Astrocyte of the spinal cord (primary cell): ENCODE results near the gene TMEM120B.
"Not testable (repeated sequence)": the region's sequence is repeated elsewhere in the genome, so short reads cannot be mapped to it uniquely, and the experiment has no call there.

Experiments
- DNase-seq: peaks from one replicate; pipeline ENCODE4 v3.0.0; 2011; ENCODE audit warnings: low read depth, low spot score
- H3K4me3 ChIP-seq: 2 replicates; pipeline ENCODE4 v1.5.1; 2011; ENCODE audit warnings: low read depth, mild to moderate bottlenecking, low read length, moderate library complexity
- in situ Hi-C: cut with HindIII; loops from 2 replicates; pipeline ENCODE4 v1.10.0; 2017; ENCODE audit warnings: low sequenced_read_pairs
- TF ChIP-seq, protein P1 (sequence below): IDR thresholded peaks from 2 replicates; pipeline ENCODE4 v1.5.1; 2012; ENCODE audit warnings: low read depth, mild to moderate bottlenecking, low read length, inconsistent platforms

TMEM120B gene

DNA sequence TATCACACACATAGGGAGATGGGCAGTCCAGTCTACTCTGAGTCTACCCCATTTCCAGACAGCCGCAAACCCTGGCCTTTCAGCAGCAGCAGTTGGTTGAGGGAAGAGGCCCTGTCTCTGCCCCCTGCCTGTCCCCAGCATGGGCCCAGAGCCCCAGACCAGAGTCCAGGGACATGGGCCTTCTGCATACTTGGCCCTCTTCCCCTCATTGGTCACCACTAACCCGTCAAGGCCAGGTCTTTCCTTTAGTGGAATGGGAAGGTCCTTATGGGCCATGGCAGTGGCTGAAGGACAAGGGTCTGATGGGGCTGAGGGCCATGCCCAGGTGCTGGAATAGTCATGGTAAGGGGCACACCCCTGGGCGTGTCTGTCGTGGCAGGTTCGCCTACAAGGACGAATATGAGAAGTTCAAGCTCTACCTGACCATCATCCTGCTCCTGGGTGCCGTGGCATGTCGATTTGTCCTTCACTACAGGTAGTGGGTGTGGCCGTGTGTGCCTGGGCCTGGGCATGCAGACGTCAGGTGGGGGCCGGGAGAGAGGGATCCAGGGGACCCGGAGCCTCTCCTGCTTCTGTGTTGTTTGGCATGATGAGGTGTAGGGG lies 39.3 kb downstream of the TMEM120B start:
- in situ Hi-C loops, result no loop called here
- no peak for DNase-seq
- TF ChIP-seq, protein P1, sequence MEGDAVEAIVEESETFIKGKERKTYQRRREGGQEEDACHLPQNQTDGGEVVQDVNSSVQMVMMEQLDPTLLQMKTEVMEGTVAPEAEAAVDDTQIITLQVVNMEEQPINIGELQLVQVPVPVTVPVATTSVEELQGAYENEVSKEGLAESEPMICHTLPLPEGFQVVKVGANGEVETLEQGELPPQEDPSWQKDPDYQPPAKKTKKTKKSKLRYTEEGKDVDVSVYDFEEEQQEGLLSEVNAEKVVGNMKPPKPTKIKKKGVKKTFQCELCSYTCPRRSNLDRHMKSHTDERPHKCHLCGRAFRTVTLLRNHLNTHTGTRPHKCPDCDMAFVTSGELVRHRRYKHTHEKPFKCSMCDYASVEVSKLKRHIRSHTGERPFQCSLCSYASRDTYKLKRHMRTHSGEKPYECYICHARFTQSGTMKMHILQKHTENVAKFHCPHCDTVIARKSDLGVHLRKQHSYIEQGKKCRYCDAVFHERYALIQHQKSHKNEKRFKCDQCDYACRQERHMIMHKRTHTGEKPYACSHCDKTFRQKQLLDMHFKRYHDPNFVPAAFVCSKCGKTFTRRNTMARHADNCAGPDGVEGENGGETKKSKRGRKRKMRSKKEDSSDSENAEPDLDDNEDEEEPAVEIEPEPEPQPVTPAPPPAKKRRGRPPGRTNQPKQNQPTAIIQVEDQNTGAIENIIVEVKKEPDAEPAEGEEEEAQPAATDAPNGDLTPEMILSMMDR, result no peak
- H3K4me3 ChIP-seq, result no peak overlapping the region

DNA sequence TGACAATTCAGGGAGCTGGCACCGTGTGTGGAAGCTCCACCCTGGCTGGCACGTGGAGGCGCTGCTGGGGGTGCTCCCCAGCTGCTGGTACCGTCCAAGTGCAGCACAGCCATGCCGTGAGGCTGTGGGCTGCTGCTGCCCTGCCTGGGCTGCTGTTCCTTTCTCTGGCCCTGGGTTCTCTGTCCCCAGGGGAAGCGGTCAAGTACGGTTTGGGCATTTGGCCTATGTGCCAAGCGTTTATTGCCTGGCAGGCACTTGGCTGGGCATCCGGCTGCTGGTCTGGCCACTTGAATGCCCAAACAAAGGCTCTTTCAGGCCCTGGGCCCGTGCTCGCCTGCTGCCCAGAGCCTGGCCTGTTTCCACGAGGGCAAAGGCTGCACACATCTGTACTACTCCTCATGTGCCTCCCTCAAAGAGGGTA lies 41.3 kb downstream of the TMEM120B start:
- TF ChIP-seq, protein P1, result no peak
- in situ Hi-C loops, result no loop called here
- H3K4me3 ChIP-seq, result no peak overlapping the region
- no peak for DNase-seq

- TF ChIP-seq, protein P1, result no peak
- in situ Hi-C loops, result no loop called here
- H3K4me3 ChIP-seq, result no peak overlapping the region
- DNase-seq, result no peak
Observed at GRCh38 chr12:121754836-121755235, 42.3 kb downstream of the TMEM120B start.

DNA sequence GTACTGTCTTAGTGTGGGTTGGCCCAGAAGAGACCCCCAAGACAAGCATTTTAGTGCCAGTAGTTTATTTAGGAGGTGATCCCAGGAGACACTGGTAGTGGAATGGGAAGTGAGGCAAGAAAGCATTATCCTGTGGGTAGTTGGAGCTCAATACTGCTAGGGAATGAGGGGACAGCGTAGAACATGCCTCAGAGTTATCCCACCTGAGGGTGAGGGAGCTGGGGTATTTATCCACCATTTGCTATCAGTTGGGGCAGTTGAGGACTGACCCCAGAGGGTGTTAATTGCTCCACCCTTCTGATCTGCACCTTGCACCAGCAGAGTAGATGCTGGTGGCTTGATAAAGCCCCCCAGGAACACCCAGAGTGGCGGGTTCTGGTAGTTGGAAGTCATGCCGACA lies 43.0 kb downstream of the TMEM120B start:
- TF ChIP-seq, protein P1, result no peak
- DNase-seq, result no peak
- in situ Hi-C loops, result no loop called here
- no peak overlapping the region for H3K4me3 ChIP-seq

DNA sequence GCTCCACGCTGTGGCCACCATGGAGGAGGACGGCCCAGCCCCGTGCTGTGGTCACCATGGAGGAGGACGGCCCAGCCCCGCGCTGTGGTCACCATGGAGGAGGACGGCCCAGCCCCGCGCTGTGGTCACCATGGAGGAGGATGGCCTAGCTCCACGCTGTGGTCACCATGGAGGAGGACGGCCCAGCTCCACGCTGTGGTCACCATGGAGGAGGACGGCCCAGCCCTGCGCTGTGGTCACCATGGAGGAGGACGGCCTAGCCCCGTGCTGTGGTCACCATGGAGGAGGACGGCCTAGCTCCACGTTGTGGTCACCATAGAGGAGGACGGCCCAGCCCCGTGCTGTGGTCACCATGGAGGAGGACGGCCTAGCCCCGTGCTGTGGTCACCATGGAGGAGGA lies 46.0 kb downstream of the TMEM120B start:
- in situ Hi-C loops, H3K4me3 ChIP-seq, DNase-seq: not testable (repeated sequence)

- no peak overlapping the region for H3K4me3 ChIP-seq
- DNase-seq, result no peak
- TF ChIP-seq, protein P1, result no peak
- in situ Hi-C loops, result no loop called here
Observed at GRCh38 chr12:121762269-121762668, 49.7 kb downstream of the TMEM120B start.

GRCh38 chr12:121764808-121765207 lies 52.3 kb downstream of the TMEM120B start:
- H3K4me3 ChIP-seq, result no peak overlapping the region
- DNase-seq, result no peak
- in situ Hi-C loops, result no loop called here
- TF ChIP-seq, protein P1, result no peak
